Globus pallidus (tissue), 1 donor: ENCODE data around the gene PLXDC2.
A peak's percentile ranks its signal among the peaks of the same experiment; 100 is the strongest.

Experiments
- DNase-seq: peaks from one replicate; pipeline ENCODE4 v3.0.0-alpha.2; 2015; ENCODE audit warnings: low spot score

Gene PLXDC2

GRCh38 chr10:20276127-20276979 lies 460.1 kb downstream of the PLXDC2 start:
- DNase-seq: peak; percentile 39

- no peak for DNase-seq
Observed at GRCh38 chr10:20277820-20278219, 461.6 kb downstream of the PLXDC2 start.

- no peak for DNase-seq
Observed at GRCh38 chr10:20281579-20281978, 465.3 kb downstream of the PLXDC2 start.

GRCh38 chr10:20287586-20287985 lies 471.4 kb downstream of the PLXDC2 start:
- DNase-seq: no peak

GRCh38 chr10:20288060-20288459 lies 471.8 kb downstream of the PLXDC2 start:
- peak; percentile 85 for DNase-seq

- DNase-seq: peak; percentile 41
Observed at GRCh38 chr10:20289070-20289828, 473.0 kb downstream of the PLXDC2 start.

GRCh38 chr10:20298417-20298816 lies 482.2 kb downstream of the PLXDC2 start:
- no peak for DNase-seq

GRCh38 chr10:20299034-20299736 lies 483.0 kb downstream of the PLXDC2 start:
- no peak for DNase-seq

GRCh38 chr10:20300735-20301134 lies 484.5 kb downstream of the PLXDC2 start:
- no peak for DNase-seq

GRCh38 chr10:20302033-20302432 lies 485.8 kb downstream of the PLXDC2 start:
- DNase-seq: no peak

- no peak for DNase-seq
Observed at GRCh38 chr10:20303453-20304152, 487.4 kb downstream of the PLXDC2 start.

GRCh38 chr10:20313665-20314064 lies 497.4 kb downstream of the PLXDC2 start:
- no peak for DNase-seq

- no peak for DNase-seq
Observed at GRCh38 chr10:20314431-20314830, 498.2 kb downstream of the PLXDC2 start.

- no peak for DNase-seq
Observed at GRCh38 chr10:20327954-20328353, 511.7 kb downstream of the PLXDC2 start.

GRCh38 chr10:20330246-20330645 lies 514.0 kb downstream of the PLXDC2 start:
- no peak for DNase-seq

GRCh38 chr10:20334559-20334958 lies 518.3 kb downstream of the PLXDC2 start:
- DNase-seq: no peak
